Fibroblast of lung (primary cell): ENCODE results near the gene KCNC3. TPM values are rescaled to one million over a fixed set of nuclear protein-coding genes. Genes with fewer than 3 reads are reported as not detected.

Source experiments
- DNase-seq, 2 donors: peaks; one replicate each; pipeline versions ENCODE4 v3.0.0 to v3.0.0-alpha.2; 2010; ENCODE audit warnings: low read depth in 2 of 2
- H2AFZ ChIP-seq: 2 replicates; pipeline ENCODE4 v1.5.1; 2012; ENCODE audit warnings: low read length, control low read depth, inconsistent platforms
- H3K27ac ChIP-seq: 2 replicates; pipeline ENCODE4 v1.5.1; 2011; ENCODE audit warnings: low read length, control low read depth; ENCODE audit not compliant: insufficient read depth
- H3K27me3 ChIP-seq: 2 replicates; pipeline ENCODE4 v1.5.1; 2011; ENCODE audit warnings: mild to moderate bottlenecking, low read length; ENCODE audit not compliant: control insufficient read depth, insufficient read depth
- H3K36me3 ChIP-seq: 2 replicates; pipeline ENCODE4 v1.5.1; 2011; ENCODE audit warnings: low read length; ENCODE audit not compliant: control insufficient read depth, insufficient read depth
- H3K4me1 ChIP-seq: 2 replicates; pipeline ENCODE4 v1.5.1; 2011; ENCODE audit warnings: low read length; ENCODE audit not compliant: control insufficient read depth, insufficient read depth; ENCODE audit errors: extremely low read depth
- H3K4me2 ChIP-seq: 2 replicates; pipeline ENCODE4 v1.5.1; 2011; ENCODE audit warnings: low read length, control low read depth; ENCODE audit not compliant: insufficient read depth; ENCODE audit errors: extremely low read depth
- H3K4me3 ChIP-seq, 4 experiments: fragments of 200-600 bp in 1 of 4; sonication (generic) in 1 of 4; replicated peaks in 1 of 4; 2 replicates each; pipeline ENCODE4 v1.5.1; 2011 to 2016; ENCODE audit warnings: low read length in 4 of 4, low read depth in 3 of 4, mild to moderate bottlenecking in 3 of 4, control low read depth in 2 of 4, inconsistent platforms in 1 of 4, mixed read lengths in 1 of 4; ENCODE audit not compliant: insufficient read depth in 1 of 4; ENCODE audit errors: control extremely low read depth in 1 of 4
- H3K79me2 ChIP-seq: 2 replicates; pipeline ENCODE4 v1.5.1; 2012; ENCODE audit warnings: mild to moderate bottlenecking, low read length, inconsistent platforms; ENCODE audit not compliant: control insufficient read depth, insufficient read depth
- H3K9ac ChIP-seq: 2 replicates; pipeline ENCODE4 v1.5.1; 2011; ENCODE audit warnings: mild to moderate bottlenecking, low read length, control low read depth; ENCODE audit not compliant: insufficient read depth
- H3K9me3 ChIP-seq: 2 replicates; pipeline ENCODE4 v1.5.1; 2012; ENCODE audit warnings: low read depth, low read length; ENCODE audit not compliant: control insufficient read depth, insufficient read depth
- H4K20me1 ChIP-seq: 2 replicates; pipeline ENCODE4 v1.5.1; 2011; ENCODE audit warnings: low read length; ENCODE audit not compliant: control insufficient read depth, insufficient read depth; ENCODE audit errors: extremely low read depth
- CTCF ChIP-seq, 2 donors: IDR thresholded peaks in 1 of 2; conservative IDR thresholded peaks in 1 of 2; 1 replicate in 1 of 2; 2 replicates in 1 of 2; pipeline ENCODE4 v1.5.1; 2011 to 2012; ENCODE audit warnings: low read length in 2 of 2, control low read depth in 1 of 2, inconsistent platforms in 1 of 2, low read depth in 1 of 2, mild to moderate bottlenecking in 1 of 2
- EZH2 ChIP-seq: IDR thresholded peaks from 2 replicates; pipeline ENCODE4 v1.5.1; 2012; ENCODE audit warnings: low read length, control low read depth, mild to moderate bottlenecking; ENCODE audit errors: missing control alignments
- polyA plus RNA-seq, 2 donors: library from polyadenylated mRNA; depleted of rRNA in 1 of 2; stranded (reverse) in 1 of 2; unstranded in 1 of 2; fragments of >200 nt; gene quantifications; 2 replicates each; pipeline ENCODE4 v1.2.1, GENCODE V29; 2011 to 2012; ENCODE audit warnings: missing spikeins in 1 of 2
- total RNA-seq: library from RNA; depleted of rRNA; stranded (reverse); fragments of >200 nt; gene quantifications from 2 replicates; pipeline ENCODE4 v1.2.1, GENCODE V29; 2014

The KCNC3 gene
- total and polyA plus RNA-seq, 2 donors (not counting 1 experiment from before 2014, with no cell fraction given) = under 0.01 to 0.01 TPM

GRCh38 chr19:50371914-50372475 is 42.8 kb upstream of the KCNC3 start:
- Histone ChIP-seq H3K4me2 (no peak overlapping the region), H2AFZ (no peak overlapping the region), H4K20me1 (no peaks in the 10 kb centered on the region), H3K9ac (no peak overlapping the region), H3K9me3 (no peaks in the 10 kb centered on the region), H3K27ac (no peak overlapping the region), H3K27me3 (no peaks in the 10 kb centered on the region), H3K79me2 (no peaks in the 10 kb centered on the region), H3K4me3 (no peak overlapping the region), H3K36me3 (no peaks in the 10 kb centered on the region), H3K4me1 (peaks cover 2% of the 10 kb centered on the region)
- no peak for TF ChIP-seq EZH2
- TF ChIP-seq CTCF (conservative IDR thresholded peaks at IDR 0.05 in 1 of 2, IDR thresholded peaks at IDR 0.05 in 1 of 2; ENCODE audit: low read depth in 1 of 2, low read length in 2 of 2) = no peak
- no peak for DNase-seq

- DNase-seq = peak; percentile 78 to 85
- Histone ChIP-seq H3K9ac (peak overlapping the region; percentile 45), H3K27me3 (no peaks in the 10 kb centered on the region), H3K4me3 (peak overlapping the region; percentile 67 to 81 (median 76)), H3K4me2 (peak overlapping the region; percentile 98), H3K79me2 (no peaks in the 10 kb centered on the region), H3K27ac (peak overlapping the region; percentile 56), H3K9me3 (no peaks in the 10 kb centered on the region), H2AFZ (peak overlapping the region; percentile 99), H3K4me1 (peaks cover 2% of the 10 kb centered on the region), H4K20me1 (no peaks in the 10 kb centered on the region), H3K36me3 (no peaks in the 10 kb centered on the region)
- TF ChIP-seq CTCF (conservative IDR thresholded peaks at IDR 0.05 in 1 of 2, IDR thresholded peaks at IDR 0.05 in 1 of 2; ENCODE audit: low read depth in 1 of 2, low read length in 2 of 2) (peak; percentile 75 to 81), EZH2 (no peak)
Measured at GRCh38 chr19:50368649-50369570, 39.7 kb upstream of the KCNC3 start.
